HFFc6 (cell line): ENCODE data around the gene TMEM91. TPM values are rescaled to one million over a fixed set of nuclear protein-coding genes. Genes with fewer than 3 reads are reported as not detected.
A peak's percentile ranks its signal among the peaks of the same experiment; 100 is the strongest.
"Not testable (repeated sequence)": the region's sequence is repeated elsewhere in the genome, so short reads cannot be mapped to it uniquely, and the experiment has no call there.

Experiments used
- DNase-seq: peaks from one replicate; pipeline ENCODE4 v3.0.0-alpha.2; 2018
- H3K27ac Mint-ChIP-seq: 2 replicates; pipeline ENCODE4 v1.8.0; 2020; ENCODE audit warnings: mild to moderate bottlenecking, mixed read lengths
- H3K27me3 Mint-ChIP-seq: 2 replicates; pipeline ENCODE4 v1.8.0; 2021; ENCODE audit warnings: mild to moderate bottlenecking, moderate library complexity, mixed read lengths; ENCODE audit not compliant: insufficient read depth
- H3K36me3 Mint-ChIP-seq: 2 replicates; pipeline ENCODE4 v1.8.0; 2021; ENCODE audit warnings: low read depth, mixed read lengths
- H3K4me1 Mint-ChIP-seq: 2 replicates; pipeline ENCODE4 v1.8.0; 2020; ENCODE audit warnings: low read depth, mixed read lengths
- H3K4me3 Mint-ChIP-seq: 2 replicates; pipeline ENCODE4 v1.8.0; 2020; ENCODE audit warnings: mild to moderate bottlenecking, moderate library complexity, mixed read lengths
- H3K9me3 Mint-ChIP-seq: 2 replicates; pipeline ENCODE4 v1.8.0; 2020; ENCODE audit warnings: mild to moderate bottlenecking, mixed read lengths
- total RNA-seq, 6 experiments: library from RNA; stranded (reverse); fragmentation: NEBNext Ultra II Directional; extraction: Animal tissue kit (Norgen Biotek cat#: 25700); gene quantifications; 2 replicates in 1 of 6; 3 replicates in 5 of 6; pipeline ENCODE4 v1.2.3, GENCODE V29; 2021
- TF ChIP-seq, protein P1 (sequence below): fragments of 200-600 bp; sonication (generic); IDR thresholded peaks from 2 replicates; pipeline ENCODE4 v1.5.0; 2021; ENCODE audit warnings: antibody characterized with exemption, mild to moderate bottlenecking

The TMEM91 gene
- total RNA-seq, 6 experiments from 2014 or later = 1.4 to 2.6 (median 1.7) TPM

DNA sequence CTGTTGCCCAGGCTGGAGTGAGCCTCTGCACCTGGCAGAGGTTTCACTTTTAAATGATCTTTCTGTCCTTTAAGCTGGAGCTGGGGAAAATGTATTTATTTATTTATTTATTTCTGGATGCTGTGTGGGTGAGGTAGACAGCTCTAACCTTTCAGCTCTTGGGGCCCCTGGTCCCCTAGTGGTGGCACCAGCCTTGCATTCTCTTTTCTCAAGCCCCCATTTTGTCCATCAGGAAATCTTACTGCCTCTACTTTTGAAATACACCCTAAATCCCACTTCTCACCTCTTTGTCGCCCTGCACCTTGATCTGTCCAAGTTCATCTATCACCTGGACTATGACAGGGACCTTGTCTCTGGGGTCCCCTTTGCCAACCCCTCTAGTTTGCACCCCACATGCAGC, 10.2 kb upstream of the TMEM91 start:
- H3K36me3 Mint-ChIP-seq = peaks cover 5% of the 10 kb centered on the region
- H3K9me3 Mint-ChIP-seq = no peaks in the 10 kb centered on the region
- peaks cover 43% of the 10 kb centered on the region for H3K4me1 Mint-ChIP-seq
- H3K27me3 Mint-ChIP-seq = peaks cover 1% of the 10 kb centered on the region; the same call in 1 of the 2 replicates
- TF ChIP-seq, protein P1, sequence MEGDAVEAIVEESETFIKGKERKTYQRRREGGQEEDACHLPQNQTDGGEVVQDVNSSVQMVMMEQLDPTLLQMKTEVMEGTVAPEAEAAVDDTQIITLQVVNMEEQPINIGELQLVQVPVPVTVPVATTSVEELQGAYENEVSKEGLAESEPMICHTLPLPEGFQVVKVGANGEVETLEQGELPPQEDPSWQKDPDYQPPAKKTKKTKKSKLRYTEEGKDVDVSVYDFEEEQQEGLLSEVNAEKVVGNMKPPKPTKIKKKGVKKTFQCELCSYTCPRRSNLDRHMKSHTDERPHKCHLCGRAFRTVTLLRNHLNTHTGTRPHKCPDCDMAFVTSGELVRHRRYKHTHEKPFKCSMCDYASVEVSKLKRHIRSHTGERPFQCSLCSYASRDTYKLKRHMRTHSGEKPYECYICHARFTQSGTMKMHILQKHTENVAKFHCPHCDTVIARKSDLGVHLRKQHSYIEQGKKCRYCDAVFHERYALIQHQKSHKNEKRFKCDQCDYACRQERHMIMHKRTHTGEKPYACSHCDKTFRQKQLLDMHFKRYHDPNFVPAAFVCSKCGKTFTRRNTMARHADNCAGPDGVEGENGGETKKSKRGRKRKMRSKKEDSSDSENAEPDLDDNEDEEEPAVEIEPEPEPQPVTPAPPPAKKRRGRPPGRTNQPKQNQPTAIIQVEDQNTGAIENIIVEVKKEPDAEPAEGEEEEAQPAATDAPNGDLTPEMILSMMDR = peak; percentile 59
- no peak for DNase-seq
- no peak overlapping the region for H3K4me3 Mint-ChIP-seq
- H3K27ac Mint-ChIP-seq = peak overlapping the region; percentile 96

DNA sequence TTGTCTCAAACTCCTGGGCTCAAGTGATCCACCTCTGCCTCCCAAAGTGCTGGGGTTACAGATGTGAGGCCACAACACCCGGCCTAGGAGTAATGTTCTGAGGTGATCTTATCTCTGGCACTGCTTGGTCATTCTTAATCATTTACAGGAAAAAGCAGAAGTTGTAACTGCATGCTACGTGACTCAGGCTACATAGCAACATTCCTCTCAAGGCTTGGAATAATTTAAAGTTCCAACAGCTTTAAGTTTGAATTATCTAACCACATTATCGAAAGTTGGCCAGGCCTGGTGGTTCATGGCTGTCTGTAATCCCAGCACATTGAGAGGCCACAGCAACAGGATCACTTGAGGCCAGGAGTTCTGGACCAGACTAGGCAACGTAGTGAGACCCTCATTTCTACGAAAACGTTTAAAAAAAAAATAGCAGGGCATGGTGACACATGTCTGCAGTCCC, 8.5 kb upstream of the TMEM91 start:
- DNase-seq = peak; percentile 93
- Mint-ChIP-seq H3K4me3 (peak overlapping the region; percentile 43), H3K27ac (peak overlapping the region; percentile 96), H3K4me1 (peaks cover 46% of the 10 kb centered on the region), H3K27me3 (peaks cover 1% of the 10 kb centered on the region; the same call in 1 of the 2 replicates), H3K36me3 (peaks cover 5% of the 10 kb centered on the region), H3K9me3 (no peaks in the 10 kb centered on the region)
- TF ChIP-seq, protein P1 = no peak

DNA sequence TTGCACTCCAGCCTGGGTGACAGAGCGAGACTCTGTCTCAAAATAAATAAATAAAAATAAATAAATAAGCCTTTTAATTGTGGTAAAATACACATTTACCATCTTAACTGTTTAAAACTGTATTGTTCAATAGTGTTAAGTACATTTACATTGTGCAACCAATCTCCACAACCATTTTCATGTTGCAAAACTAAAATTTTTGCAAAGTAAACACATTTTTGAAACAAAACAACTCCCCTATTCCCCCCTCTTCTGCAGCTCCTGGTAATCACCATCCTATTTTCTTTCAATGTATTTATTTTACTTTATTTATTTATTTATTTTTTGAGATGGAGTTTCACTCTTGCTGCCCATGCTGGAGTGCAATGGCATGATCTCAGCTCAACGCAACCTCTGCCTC, 6.6 kb upstream of the TMEM91 start:
- no peak overlapping the region for H3K27ac Mint-ChIP-seq
- no peak for DNase-seq

DNA sequence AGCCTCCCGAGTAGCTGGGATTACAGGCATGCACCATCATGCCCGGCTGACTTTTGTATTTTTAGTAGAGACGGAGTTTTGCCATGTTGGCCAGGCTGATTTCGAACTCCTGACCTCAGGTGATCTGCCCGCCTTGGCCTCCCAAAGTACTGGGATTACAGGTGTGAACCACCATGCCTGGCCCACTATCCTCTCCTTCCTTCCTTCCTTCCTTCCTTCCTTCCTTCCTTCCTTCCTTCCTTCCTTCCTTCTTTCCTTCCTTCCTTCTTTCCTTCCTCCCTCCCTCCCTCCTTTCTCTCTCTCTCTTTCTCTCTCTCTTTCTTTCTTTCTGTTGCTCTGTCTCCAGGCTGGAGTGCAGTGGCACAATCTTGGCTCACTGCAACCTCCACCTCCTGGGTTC, 5.2 kb upstream of the TMEM91 start:
- H3K27ac Mint-ChIP-seq, H3K9me3 Mint-ChIP-seq, H3K36me3 Mint-ChIP-seq, H3K27me3 Mint-ChIP-seq, DNase-seq, H3K4me3 Mint-ChIP-seq: not testable (repeated sequence)
- peaks cover 47% of the 10 kb centered on the region for H3K4me1 Mint-ChIP-seq

More for the DNA sequence above, 6.6 kb upstream of the TMEM91 start:
- peaks cover 5% of the 10 kb centered on the region for H3K36me3 Mint-ChIP-seq
- H3K9me3 Mint-ChIP-seq = no peaks in the 10 kb centered on the region
- no peaks in the 10 kb centered on the region; the same call in 1 of the 2 replicates for H3K27me3 Mint-ChIP-seq
- TF ChIP-seq, protein P1 = no peak
- H3K4me1 Mint-ChIP-seq = peaks cover 45% of the 10 kb centered on the region
- H3K4me3 Mint-ChIP-seq = no peak overlapping the region

DNA sequence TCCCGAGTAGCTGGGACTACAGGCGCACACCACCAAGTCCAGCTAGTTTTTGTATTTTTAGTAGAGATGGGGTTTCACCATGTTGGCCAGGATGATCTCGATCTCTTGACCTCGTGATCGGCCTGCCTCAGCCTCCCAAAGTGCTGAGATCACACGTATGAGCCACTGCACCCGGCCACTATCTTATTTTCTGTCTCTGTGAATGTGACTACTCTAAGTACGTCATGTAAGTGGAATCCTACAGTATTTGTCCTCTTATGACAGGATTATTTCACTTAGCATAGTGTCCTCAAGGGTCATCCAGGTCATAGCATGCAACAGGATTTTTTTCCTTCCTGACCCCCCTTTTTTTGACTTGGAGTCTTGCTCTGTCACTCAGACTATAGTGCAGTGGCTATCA, 4.8 kb upstream of the TMEM91 start:
- TF ChIP-seq, protein P1 = no peak
- Mint-ChIP-seq H3K27ac (no peak overlapping the region; the same call in 1 of the 2 replicates), H3K27me3 (no peaks in the 10 kb centered on the region; the same call in 1 of the 2 replicates), H3K4me3 (no peak overlapping the region), H3K9me3 (no peaks in the 10 kb centered on the region), H3K4me1 (peaks cover 44% of the 10 kb centered on the region), H3K36me3 (no peaks in the 10 kb centered on the region)
- DNase-seq = no peak

DNA sequence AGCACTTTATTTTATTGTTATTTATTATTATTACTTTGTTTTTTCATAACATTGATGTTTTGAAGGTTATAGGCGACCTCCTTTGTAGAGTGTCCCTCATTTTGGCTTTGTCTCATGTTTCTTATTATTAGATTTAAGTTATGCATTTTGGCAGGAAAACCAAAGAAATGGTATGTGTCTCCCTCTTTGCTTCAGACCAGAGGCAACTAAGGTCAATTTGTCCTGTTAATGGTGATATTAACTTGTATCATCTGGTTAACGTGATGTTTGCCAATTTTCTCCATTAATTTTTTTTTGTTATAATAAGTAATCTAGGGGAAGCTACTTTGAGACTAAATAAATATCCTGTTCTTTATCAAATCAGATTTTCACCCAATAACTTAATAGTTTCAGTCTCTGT, 3.8 kb upstream of the TMEM91 start:
- H3K4me3 Mint-ChIP-seq = no peak overlapping the region
- peaks cover 35% of the 10 kb centered on the region for H3K4me1 Mint-ChIP-seq
- H3K27ac Mint-ChIP-seq = no peak overlapping the region
- TF ChIP-seq, protein P1 = no peak
- H3K9me3 Mint-ChIP-seq = no peaks in the 10 kb centered on the region
- no peaks in the 10 kb centered on the region for H3K36me3 Mint-ChIP-seq
- no peaks in the 10 kb centered on the region; the same call in 1 of the 2 replicates for H3K27me3 Mint-ChIP-seq
- no peak for DNase-seq
